PC-9 (cell line): Measurements from ENCODE around the gene PGAP3.

ENCODE experiments used
- EZH2 ChIP-seq: fragments of 200-600 bp; sonication (generic); IDR thresholded peaks from 2 replicates; pipeline ENCODE4 v1.8.0; 2017; ENCODE audit warnings: antibody characterized with exemption, low read depth
- TF ChIP-seq, protein P1 (sequence below): fragments of 200-600 bp; sonication (generic); conservative IDR thresholded peaks from 2 replicates; pipeline ENCODE4 v1.6.1; 2017; ENCODE audit warnings: mixed run types, antibody characterized with exemption, mild to moderate bottlenecking, moderate library complexity

DNA sequence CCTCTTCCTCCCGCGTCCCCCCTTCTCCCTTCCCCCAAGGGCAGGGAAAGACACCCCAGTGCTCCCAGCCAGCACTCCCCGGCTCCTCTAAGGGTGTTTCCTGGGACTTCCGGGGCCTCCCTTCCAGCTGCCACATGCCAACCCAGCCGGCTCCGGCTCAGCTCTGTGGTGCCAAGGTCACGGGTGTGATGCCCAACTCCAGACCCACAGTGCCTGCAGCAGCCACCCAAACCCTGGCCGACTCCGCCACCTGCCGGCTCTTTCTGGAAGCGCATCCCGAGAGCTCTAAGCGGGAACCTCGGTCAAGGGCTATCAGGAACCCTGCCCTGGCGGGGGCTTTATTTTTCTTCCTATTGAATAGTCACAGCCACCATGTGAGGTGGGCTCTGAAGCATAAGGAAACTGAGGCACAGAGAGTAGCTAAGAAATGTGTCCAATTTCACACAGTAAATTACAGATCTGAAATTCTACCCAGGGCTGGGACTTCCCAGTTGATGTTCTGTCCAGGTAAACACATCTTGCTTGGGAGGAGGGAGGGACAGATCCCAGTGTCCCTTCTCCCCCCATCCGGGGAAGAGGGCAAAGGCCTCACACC lies 64.4 kb downstream of the PGAP3 start:
- no peak for TF ChIP-seq EZH2
- TF ChIP-seq, protein P1, sequence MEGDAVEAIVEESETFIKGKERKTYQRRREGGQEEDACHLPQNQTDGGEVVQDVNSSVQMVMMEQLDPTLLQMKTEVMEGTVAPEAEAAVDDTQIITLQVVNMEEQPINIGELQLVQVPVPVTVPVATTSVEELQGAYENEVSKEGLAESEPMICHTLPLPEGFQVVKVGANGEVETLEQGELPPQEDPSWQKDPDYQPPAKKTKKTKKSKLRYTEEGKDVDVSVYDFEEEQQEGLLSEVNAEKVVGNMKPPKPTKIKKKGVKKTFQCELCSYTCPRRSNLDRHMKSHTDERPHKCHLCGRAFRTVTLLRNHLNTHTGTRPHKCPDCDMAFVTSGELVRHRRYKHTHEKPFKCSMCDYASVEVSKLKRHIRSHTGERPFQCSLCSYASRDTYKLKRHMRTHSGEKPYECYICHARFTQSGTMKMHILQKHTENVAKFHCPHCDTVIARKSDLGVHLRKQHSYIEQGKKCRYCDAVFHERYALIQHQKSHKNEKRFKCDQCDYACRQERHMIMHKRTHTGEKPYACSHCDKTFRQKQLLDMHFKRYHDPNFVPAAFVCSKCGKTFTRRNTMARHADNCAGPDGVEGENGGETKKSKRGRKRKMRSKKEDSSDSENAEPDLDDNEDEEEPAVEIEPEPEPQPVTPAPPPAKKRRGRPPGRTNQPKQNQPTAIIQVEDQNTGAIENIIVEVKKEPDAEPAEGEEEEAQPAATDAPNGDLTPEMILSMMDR: peak; percentile 96
